AG09309 (cell line): Measurements from ENCODE around the gene GTF2F1.
"Not testable (repeated sequence)": the region's sequence is repeated elsewhere in the genome, so short reads cannot be mapped to it uniquely, and the experiment has no call there.

Experiments used
- DNase-seq: peaks from one replicate; pipeline ENCODE4 v3.0.0-alpha.2; 2010; ENCODE audit warnings: low read depth
- H3K4me3 ChIP-seq: 2 replicates; pipeline ENCODE4 v1.5.1; 2011; ENCODE audit warnings: mild to moderate bottlenecking, low read depth, low read length, moderate library complexity; ENCODE audit not compliant: control insufficient read depth
- CTCF ChIP-seq: IDR thresholded peaks from 2 replicates; pipeline ENCODE4 v1.5.1; 2011; ENCODE audit warnings: mild to moderate bottlenecking, low read depth, low read length, inconsistent platforms; ENCODE audit not compliant: insufficient read depth, control insufficient read depth; ENCODE audit errors: missing control alignments

Gene GTF2F1

DNA sequence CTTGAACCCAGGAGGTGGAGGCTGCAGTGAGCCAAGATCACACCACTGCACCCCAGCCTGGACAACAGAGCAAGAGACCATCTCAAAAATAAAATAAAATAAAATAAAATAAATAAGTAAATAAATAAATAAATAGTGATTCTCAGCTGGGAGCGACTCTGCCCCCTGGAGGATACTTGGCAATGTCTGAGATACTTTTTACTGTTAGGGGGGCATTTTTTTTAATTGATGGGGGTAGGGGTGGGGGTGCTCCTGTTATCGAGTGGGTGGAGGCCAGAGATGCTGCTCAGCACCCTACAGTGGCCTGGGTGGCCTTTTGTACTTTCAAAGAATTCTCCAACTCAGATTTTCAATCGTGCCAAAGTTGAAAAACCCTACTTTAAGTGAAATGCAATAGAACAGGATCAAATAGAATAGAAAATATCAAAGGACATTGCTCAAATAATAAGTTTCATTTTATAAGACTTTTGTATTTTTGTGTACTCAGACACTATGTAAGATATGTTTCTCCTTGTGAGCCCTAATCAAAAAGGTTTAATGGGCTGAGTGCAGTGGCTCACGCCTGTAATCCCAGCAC lies 38.8 kb downstream of the GTF2F1 start:
- H3K4me3 ChIP-seq = no peak overlapping the region
- no peak for DNase-seq
- peak; percentile 64 for TF ChIP-seq CTCF

- DNase-seq = no peak
- TF ChIP-seq CTCF = no peak
- H3K4me3 ChIP-seq = no peak overlapping the region
Observed at GRCh38 chr19:6352381-6353165, 40.4 kb downstream of the GTF2F1 start.

- no peak for DNase-seq
- TF ChIP-seq CTCF = no peak
- no peak overlapping the region for H3K4me3 ChIP-seq
Observed at GRCh38 chr19:6350688-6351087, 42.3 kb downstream of the GTF2F1 start.

DNA sequence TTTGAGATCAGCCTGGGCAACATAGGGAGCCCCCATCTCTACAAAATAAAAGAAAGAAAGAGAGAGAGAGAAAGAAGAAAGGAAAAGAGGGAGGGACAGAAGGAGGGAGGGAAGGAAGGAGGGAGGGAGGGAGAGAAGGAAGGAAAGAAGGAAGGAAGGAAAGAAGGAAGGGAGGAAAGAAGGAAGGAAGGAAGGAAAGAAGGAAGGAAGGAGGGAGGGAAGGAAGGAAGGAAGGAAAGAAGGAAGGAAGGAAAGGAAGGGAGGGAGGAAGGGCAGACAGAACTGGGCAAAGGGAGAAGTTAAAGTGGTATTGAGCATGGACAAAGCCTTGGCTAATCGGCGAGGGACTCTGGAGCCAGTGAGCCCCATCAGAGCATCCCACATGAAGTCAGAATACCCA lies 43.7 kb downstream of the GTF2F1 start:
- DNase-seq, H3K4me3 ChIP-seq: not testable (repeated sequence)

GRCh38 chr19:6343462-6343861 lies 49.5 kb downstream of the GTF2F1 start:
- no peak for DNase-seq
- TF ChIP-seq CTCF = no peak
- H3K4me3 ChIP-seq = no peak overlapping the region

DNA sequence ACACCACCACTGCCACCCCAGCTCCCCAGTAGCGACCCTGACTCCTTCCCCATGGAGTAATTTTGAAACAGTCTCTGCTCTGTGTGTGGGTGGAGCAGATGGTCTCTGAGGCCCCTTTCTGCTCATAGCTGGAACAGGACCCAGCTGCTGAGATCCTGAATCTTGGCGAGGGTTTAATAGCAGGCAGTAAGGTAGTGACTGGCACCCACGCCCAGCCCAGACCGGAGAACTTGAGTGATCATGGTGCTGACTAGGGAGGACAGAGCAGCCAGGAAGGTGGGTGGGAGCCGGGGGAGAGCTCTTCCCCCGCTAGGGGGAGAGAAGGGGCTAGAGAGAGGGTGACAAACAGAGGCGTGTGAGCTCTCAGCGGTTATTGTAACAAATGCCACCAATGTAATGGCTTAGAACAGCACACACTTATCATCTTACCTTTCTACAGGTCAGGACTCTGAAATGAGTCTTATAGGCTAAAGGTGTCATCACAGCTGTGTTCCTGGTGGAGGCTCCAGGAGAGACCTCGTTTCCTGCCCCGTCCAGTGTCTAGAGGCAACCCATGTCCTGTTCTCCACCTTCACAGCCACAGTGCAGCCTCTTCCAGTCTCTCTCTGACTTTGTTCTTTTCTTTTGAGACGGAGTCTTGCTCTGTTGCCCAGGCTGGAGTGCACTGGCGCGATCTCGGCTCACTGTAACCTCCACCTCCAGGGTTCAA lies 52.3 kb downstream of the GTF2F1 start:
- H3K4me3 ChIP-seq = no peak overlapping the region
- no peak for TF ChIP-seq CTCF
- DNase-seq = no peak

DNA sequence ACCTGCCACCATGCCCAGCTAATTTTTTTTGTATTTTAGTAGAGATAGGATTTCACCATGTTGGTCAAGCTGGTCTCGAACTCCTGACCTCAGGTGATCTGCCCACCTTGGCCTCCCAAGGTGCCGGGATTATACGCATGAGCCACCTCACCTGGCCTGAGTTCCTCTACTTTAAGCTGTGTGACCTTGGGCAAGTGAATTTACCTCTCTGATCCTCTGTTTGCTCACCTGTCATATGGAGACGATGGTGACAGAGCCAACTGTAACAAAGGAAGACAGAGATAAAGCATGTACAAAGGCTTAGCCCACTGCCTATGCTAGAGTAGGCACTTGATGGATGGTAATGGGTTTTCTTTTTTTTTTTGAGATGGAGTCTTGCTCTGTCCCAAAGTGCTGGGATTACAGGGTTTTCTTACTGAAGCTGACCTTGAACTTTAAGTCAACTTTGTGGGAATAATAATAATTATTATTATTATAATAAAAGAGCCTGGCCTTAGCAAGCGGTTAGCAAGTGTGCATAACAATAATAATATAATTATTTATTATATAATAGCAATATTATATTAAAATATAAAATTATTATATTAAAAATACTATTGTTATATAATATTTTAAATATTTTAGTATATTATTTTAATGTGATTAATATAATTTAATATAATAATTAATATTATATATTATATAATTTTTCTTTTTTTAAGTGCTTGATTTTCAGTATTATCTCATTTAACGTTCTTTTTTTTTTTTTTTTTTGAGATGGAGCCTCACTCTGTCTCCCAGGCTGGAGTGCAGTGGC lies 58.3 kb downstream of the GTF2F1 start:
- no peak overlapping the region for H3K4me3 ChIP-seq
- no peak for DNase-seq
- no peak for TF ChIP-seq CTCF
